Peyer's patch (tissue), 4 donors: ENCODE measurements around the gene PIP5K1A.

Experiments
- CTCF ChIP-seq, 6 experiments: fragments of 450-650 bp in 4 of 6; fragments of 200-600 bp in 2 of 6; sonication (generic) in 1 of 6; IDR thresholded peaks; one replicate each; pipeline ENCODE4 v1.5.1; 2017 to 2019; ENCODE audit warnings: antibody characterized with exemption in 6 of 6, mild to moderate bottlenecking in 3 of 6, moderate library complexity in 1 of 6
- POLR2A ChIP-seq, 2 donors: fragments of 450-650 bp; IDR thresholded peaks; one replicate each; pipeline ENCODE4 v1.5.1; 2017; ENCODE audit warnings: antibody characterized with exemption in 2 of 2, mild to moderate bottlenecking in 2 of 2, moderate library complexity in 2 of 2

- TF ChIP-seq CTCF (IDR thresholded peaks at IDR 0.05) (no peak), POLR2A (IDR thresholded peaks at IDR 0.05) (no peak)
Measured at GRCh38 chr1:151287341-151287699, 89.0 kb downstream of the PIP5K1A start.
